K562 (cell line): Measurements from ENCODE around the gene SCEL. TPM values are rescaled to one million over a fixed set of nuclear protein-coding genes. Genes with fewer than 3 reads are reported as not detected.

ENCODE experiments used
- ATAC-seq: fragments of 200-7000 bp; cut with Tn5 transposase; 3 replicates; pipeline ENCODE4 v1.9.1; 2020; ENCODE audit warnings: moderate library complexity
- BruUV-seq: library from RNA; stranded (reverse); fragments of 400-500 nt; replicated peaks from 2 replicates; lab custom pipeline; 2021; lab: Mats Ljungman, UMichigan
- CTCF ChIA-PET: fragments of 300-600 bp; formaldehyde crosslinking; extraction: SDS; loops from one replicate; lab custom pipeline; 2021; ENCODE audit warnings: low intra/inter-chr PET ratio; lab: Yijun Ruan, JAX
- POLR2A ChIA-PET: fragments of 300-600, 350-650 bp; sonication (Branson Sonifier 250); formaldehyde crosslinking; extraction: SDS; loops from one replicate; lab custom pipeline; 2021; ENCODE audit warnings: antibody characterized with exemption, inconsistent platforms; lab: Yijun Ruan, JAX
- DNase-seq, 4 experiments: peaks; one replicate each; pipeline versions ENCODE4 v3.0.0 to v3.0.0-alpha.2; 2011 to 2018; ENCODE audit warnings: low spot score in 3 of 4, mixed read lengths in 3 of 4; ENCODE audit errors: extremely low read depth in 1 of 4
- FAIRE-seq: peaks from 2 replicates; lab custom pipeline; 2011; peaks lifted over from hg19 to GRCh38; lab: Jason Lieb, UNC
- H2AFZ ChIP-seq: 2 replicates; pipeline ENCODE4 v1.6.0; 2011; ENCODE audit warnings: low read depth, low read length, control low read depth, inconsistent platforms
- H3K27ac ChIP-seq: fragments of 200-600 bp; 3 replicates; pipeline ENCODE4 v1.8.0; 2011; ENCODE audit warnings: low read depth, mild to moderate bottlenecking, control low read depth, inconsistent platforms, low read length, moderate library complexity, mixed read lengths; ENCODE audit errors: extremely low read depth
- H3K27me3 ChIP-seq, 2 experiments: fragments of 300-600 bp in 1 of 2; 2 replicates in 1 of 2; 3 replicates in 1 of 2; pipeline versions ENCODE4 v1.6.0 to v1.8.0; 2011; ENCODE audit warnings: inconsistent platforms in 2 of 2, low read length in 2 of 2, mild to moderate bottlenecking in 1 of 2, mixed read lengths in 1 of 2, moderate library complexity in 1 of 2; ENCODE audit not compliant: control insufficient read depth in 2 of 2, insufficient read depth in 2 of 2
- H3K36me3 ChIP-seq: fragments of 300-600 bp; 3 replicates; pipeline ENCODE4 v1.8.0; 2011; ENCODE audit warnings: mild to moderate bottlenecking, low read length, inconsistent platforms; ENCODE audit not compliant: control insufficient read depth, insufficient read depth
- H3K4me1 ChIP-seq, 2 experiments: fragments of 200-600 bp in 1 of 2; replicated peaks in 1 of 2; 2 replicates in 1 of 2; 3 replicates in 1 of 2; pipeline versions ENCODE4 v1.5.1 to v1.8.0; 2011; ENCODE audit warnings: inconsistent platforms in 2 of 2, low read length in 2 of 2, mild to moderate bottlenecking in 1 of 2, mixed read lengths in 1 of 2, moderate library complexity in 1 of 2; ENCODE audit not compliant: control insufficient read depth in 2 of 2, insufficient read depth in 2 of 2
- H3K4me2 ChIP-seq: 2 replicates; pipeline ENCODE4 v1.6.1; 2011; ENCODE audit warnings: low read length, control low read depth, inconsistent platforms, mixed read lengths; ENCODE audit not compliant: insufficient read depth
- H3K4me3 ChIP-seq: fragments of 200-600 bp; sonication (generic), shearing (Covaris generic); 2 replicates; pipeline ENCODE4 v1.5.1; 2016; ENCODE audit warnings: control low read depth, inconsistent platforms
- H3K79me2 ChIP-seq: fragments of 200-600 bp; 3 replicates; pipeline ENCODE4 v1.8.0; 2011; ENCODE audit warnings: low read length, inconsistent platforms; ENCODE audit not compliant: control insufficient read depth, insufficient read depth
- H3K9ac ChIP-seq, 2 experiments: 2 replicates each; pipeline versions ENCODE4 v1.6.0 to v1.6.1; 2011; ENCODE audit warnings: low read depth in 2 of 2, low read length in 2 of 2, control low read depth in 1 of 2, inconsistent platforms in 1 of 2, mild to moderate bottlenecking in 1 of 2, mixed read lengths in 1 of 2; ENCODE audit not compliant: insufficient read depth in 1 of 2
- H3K9me1 ChIP-seq: one replicate; pipeline ENCODE4 v1.6.0; 2011; ENCODE audit warnings: inconsistent platforms, mild to moderate bottlenecking, low read length, moderate library complexity; ENCODE audit not compliant: control insufficient read depth, insufficient read depth
- H3K9me3 ChIP-seq: replicated peaks from 2 replicates; pipeline ENCODE4 v1.5.1; 2011; ENCODE audit warnings: low read depth, low read length, inconsistent platforms; ENCODE audit not compliant: control insufficient read depth, insufficient read depth
- H4K20me1 ChIP-seq: replicated peaks from 2 replicates; pipeline ENCODE4 v1.6.1; 2011; ENCODE audit warnings: low read length, inconsistent platforms, mixed read lengths; ENCODE audit not compliant: control insufficient read depth, insufficient read depth
- BRF1 ChIP-seq: IDR thresholded peaks from 3 replicates; pipeline ENCODE4 v1.6.1; 2011; ENCODE audit warnings: borderline replicate concordance, mild to moderate bottlenecking; ENCODE audit not compliant: insufficient read length; ENCODE audit errors: extremely low read depth
- GATAD2A ChIP-seq: fragments of 450-650 bp; IDR thresholded peaks from 2 replicates; pipeline ENCODE4 v1.6.1; 2017
- HMGN3 ChIP-seq: IDR thresholded peaks from 2 replicates; pipeline ENCODE4 v1.6.1; 2011; ENCODE audit warnings: borderline replicate concordance, low read depth, mild to moderate bottlenecking, mixed read lengths, low read length; ENCODE audit not compliant: insufficient read length; ENCODE audit errors: extremely low read depth
- LEF1 ChIP-seq: fragments of 450-650 bp; IDR thresholded peaks from 2 replicates; pipeline ENCODE4 v1.6.1; 2016; ENCODE audit warnings: mild to moderate bottlenecking
- in situ Hi-C: fragments of 300-500 bp; cut with MboI; formaldehyde crosslinking; loops from 4 replicates; pipeline ENCODE4 v1.15.0; 2018; ENCODE audit warnings: inconsistent platforms, mixed read lengths
- intact Hi-C: fragments of 100-400 bp; cut with micrococcal nuclease; formaldehyde crosslinking; loops from 2 replicates; pipeline ENCODE4 v1.14.2; 2022
- polyA plus RNA-seq, 8 experiments: library from polyadenylated mRNA; depleted of rRNA in 4 of 8; stranded (reverse) in 5 of 8; unstranded in 3 of 8; fragments of >200 nt; fragmentation: Nextera tagmentation in 2 of 8; fragmentation: Illumina TruSeq in 1 of 8; extraction: Ambion mirVana in 2 of 8; extraction: Trizol in 1 of 8; gene quantifications; 2 replicates each; pipeline versions ENCODE4 v1.2.1 to v1.2.3, GENCODE V29; 2011 to 2014; ENCODE audit warnings: inconsistent platforms in 1 of 8, missing spikeins in 1 of 8
- total RNA-seq, 7 experiments: library from RNA; depleted of rRNA in 6 of 7; stranded (reverse); fragments of >200 nt in 6 of 7; fragmentation: Illumina TruSeq in 2 of 7; extraction: Trizol in 2 of 7; gene quantifications; 2 replicates each; pipeline versions ENCODE4 v1.2.1 to v1.2.3, GENCODE V29; 2011 to 2021; ENCODE audit warnings: low replicate concordance in 1 of 7
- TF ChIP-seq, protein P1 (sequence below): fragments of 450-650 bp; IDR thresholded peaks from 2 replicates; pipeline ENCODE4 v1.6.1; 2017; ENCODE audit warnings: antibody characterized with exemption
- TF ChIP-seq, protein P2 (sequence below), 2 experiments: fragments of 450-650 bp; IDR thresholded peaks; 2 replicates each; pipeline ENCODE4 v1.6.1; 2016; ENCODE audit warnings: mild to moderate bottlenecking in 2 of 2, borderline replicate concordance in 1 of 2, low read depth in 1 of 2, moderate library complexity in 1 of 2
- TF ChIP-seq, protein P3 (sequence below): fragments of 450-650 bp; formaldehyde crosslinking; IDR thresholded peaks from 2 replicates; pipeline ENCODE4 v1.4.0; 2020; ENCODE audit warnings: mild to moderate bottlenecking, moderate library complexity

The SCEL gene
- total and polyA plus RNA-seq, 9 of the 15 experiments (the other 6 are each of a cell fraction or from before 2014, with no cell fraction given): not detected

DNA sequence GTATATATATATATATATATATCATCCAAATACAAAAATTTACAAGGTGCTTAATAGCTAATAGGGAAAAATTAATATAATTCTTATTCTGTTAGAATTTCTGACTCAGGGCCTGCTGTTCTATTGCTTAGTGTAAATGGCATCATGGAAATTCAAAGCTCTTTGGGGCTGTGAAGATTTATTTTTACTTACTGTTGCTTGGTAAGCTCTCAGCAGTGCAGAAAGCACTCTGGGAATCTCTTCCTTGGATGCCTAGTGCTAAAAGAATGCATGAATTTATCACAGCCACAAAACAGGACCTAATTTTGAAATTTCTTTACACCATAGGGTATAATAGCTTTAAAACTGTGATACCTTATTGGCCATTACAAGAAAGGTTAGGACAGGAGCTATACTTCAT is 92.7 kb downstream of the SCEL start:
- TF ChIP-seq BRF1: no peak
- TF ChIP-seq, protein P1, sequence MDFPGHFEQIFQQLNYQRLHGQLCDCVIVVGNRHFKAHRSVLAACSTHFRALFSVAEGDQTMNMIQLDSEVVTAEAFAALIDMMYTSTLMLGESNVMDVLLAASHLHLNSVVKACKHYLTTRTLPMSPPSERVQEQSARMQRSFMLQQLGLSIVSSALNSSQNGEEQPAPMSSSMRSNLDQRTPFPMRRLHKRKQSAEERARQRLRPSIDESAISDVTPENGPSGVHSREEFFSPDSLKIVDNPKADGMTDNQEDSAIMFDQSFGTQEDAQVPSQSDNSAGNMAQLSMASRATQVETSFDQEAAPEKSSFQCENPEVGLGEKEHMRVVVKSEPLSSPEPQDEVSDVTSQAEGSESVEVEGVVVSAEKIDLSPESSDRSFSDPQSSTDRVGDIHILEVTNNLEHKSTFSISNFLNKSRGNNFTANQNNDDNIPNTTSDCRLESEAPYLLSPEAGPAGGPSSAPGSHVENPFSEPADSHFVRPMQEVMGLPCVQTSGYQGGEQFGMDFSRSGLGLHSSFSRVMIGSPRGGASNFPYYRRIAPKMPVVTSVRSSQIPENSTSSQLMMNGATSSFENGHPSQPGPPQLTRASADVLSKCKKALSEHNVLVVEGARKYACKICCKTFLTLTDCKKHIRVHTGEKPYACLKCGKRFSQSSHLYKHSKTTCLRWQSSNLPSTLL: no peak
- no peak for TF ChIP-seq LEF1
- TF ChIP-seq, protein P2, sequence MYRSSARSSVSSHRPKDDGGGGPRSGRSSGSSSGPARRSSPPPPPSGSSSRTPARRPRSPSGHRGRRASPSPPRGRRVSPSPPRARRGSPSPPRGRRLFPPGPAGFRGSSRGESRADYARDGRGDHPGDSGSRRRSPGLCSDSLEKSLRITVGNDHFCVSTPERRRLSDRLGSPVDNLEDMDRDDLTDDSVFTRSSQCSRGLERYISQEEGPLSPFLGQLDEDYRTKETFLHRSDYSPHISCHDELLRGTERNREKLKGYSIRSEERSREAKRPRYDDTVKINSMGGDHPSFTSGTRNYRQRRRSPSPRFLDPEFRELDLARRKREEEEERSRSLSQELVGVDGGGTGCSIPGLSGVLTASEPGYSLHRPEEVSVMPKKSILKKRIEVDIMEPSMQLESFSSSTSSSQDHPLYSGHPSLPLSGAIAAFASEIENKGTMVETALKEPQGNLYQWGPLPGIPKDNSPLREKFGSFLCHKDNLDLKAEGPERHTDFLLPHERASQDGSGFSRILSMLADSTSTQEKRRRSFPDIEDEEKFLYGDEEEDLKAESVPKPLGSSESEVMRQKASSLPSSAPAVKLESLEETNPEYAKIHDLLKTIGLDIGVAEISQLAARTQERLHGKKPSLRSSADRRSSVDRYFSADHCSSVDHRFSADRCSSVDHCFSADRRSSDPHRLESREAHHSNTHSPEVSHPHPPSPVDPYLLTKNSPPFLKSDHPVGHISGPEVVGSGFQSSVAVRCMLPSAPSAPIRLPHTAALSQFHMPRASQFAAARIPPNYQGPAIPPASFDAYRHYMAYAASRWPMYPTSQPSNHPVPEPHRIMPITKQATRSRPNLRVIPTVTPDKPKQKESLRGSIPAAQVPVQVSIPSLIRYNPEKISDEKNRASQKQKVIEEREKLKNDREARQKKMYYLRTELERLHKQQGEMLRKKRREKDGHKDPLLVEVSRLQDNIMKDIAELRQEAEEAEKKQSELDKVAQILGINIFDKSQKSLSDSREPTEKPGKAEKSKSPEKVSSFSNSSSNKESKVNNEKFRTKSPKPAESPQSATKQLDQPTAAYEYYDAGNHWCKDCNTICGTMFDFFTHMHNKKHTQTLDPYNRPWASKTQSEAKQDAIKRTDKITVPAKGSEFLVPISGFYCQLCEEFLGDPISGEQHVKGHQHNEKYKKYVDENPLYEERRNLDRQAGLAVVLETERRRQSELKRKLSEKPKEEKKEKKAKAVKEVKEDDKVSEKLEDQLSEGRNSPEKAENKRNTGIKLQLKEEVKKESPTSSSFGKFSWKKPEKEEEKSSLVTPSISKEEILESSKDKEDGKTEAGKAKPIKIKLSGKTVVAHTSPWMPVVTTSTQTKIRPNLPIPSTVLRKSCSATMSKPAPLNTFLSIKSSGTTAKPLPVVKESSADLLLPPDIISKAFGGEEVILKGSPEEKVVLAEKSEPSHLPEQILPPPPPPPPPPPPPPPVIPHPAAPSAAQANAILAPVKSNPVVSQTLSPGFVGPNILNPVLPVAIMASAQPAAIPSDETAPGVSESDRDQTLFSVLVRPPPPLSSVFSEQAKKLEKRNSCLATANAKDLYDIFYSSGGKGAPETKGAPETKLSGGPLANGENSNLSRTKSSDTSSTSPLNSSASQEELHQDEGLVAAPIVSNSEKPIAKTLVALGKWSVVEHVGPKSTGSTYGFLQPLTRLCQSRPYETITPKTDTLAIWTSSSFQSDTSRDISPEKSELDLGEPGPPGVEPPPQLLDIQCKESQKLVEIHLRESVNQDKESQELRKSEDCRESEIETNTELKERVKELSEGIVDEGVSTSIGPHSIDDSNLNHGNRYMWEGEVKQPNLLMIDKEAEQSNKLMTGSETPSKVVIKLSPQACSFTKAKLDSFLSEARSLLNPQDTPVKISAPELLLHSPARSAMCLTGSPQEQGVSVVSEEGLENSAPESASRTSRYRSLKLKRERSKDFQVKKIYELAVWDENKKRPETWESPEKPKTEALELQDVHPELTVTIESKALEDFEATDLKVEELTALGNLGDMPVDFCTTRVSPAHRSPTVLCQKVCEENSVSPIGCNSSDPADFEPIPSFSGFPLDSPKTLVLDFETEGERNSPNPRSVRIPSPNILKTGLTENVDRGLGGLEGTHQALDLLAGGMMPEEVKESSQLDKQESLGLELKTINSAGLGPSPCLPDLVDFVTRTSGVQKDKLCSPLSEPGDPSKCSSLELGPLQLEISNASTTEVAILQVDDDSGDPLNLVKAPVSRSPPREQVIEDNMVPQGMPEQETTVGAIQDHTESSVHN (IDR thresholded peaks at IDR 0.05; ENCODE audit: borderline replicate concordance in 1 of 2, low read depth in 1 of 2): no peak
- no peak for TF ChIP-seq HMGN3
- TF ChIP-seq GATAD2A: no peak
- TF ChIP-seq, protein P3, sequence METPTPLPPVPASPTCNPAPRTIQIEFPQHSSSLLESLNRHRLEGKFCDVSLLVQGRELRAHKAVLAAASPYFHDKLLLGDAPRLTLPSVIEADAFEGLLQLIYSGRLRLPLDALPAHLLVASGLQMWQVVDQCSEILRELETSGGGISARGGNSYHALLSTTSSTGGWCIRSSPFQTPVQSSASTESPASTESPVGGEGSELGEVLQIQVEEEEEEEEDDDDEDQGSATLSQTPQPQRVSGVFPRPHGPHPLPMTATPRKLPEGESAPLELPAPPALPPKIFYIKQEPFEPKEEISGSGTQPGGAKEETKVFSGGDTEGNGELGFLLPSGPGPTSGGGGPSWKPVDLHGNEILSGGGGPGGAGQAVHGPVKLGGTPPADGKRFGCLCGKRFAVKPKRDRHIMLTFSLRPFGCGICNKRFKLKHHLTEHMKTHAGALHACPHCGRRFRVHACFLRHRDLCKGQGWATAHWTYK (CRISPR knock-in tag): no peak
- in situ Hi-C loops: no loop called here
- Histone ChIP-seq H3K4me1 (no peaks in the 10 kb centered on the region), H3K4me2 (no peak overlapping the region), H3K27ac (no peak overlapping the region), H3K27me3 (no peaks in the 10 kb centered on the region), H3K4me3 (no peak overlapping the region), H4K20me1 (no peaks in the 10 kb centered on the region), H3K9me1 (no peaks in the 10 kb centered on the region), H3K9ac (no peak overlapping the region), H3K9me3 (no peaks in the 10 kb centered on the region), H2AFZ (no peak overlapping the region), H3K79me2 (no peaks in the 10 kb centered on the region), H3K36me3 (no peaks in the 10 kb centered on the region)
- ATAC-seq (no peak), FAIRE-seq (no peak), DNase-seq (no peak)
- POLR2A ChIA-PET: interaction anchor here (0.6 kb wide), 1 partner anchor 93 kb away, joined by 3 read pairs; no protein-coding TSS in a partner anchor
- CTCF ChIA-PET: no interaction called here
- intact Hi-C loops: no loop called here
- BruUV-seq: no TSS peak
